A673 (cell line): ENCODE results near the gene ABCB8. TPM values are rescaled to one million over a fixed set of nuclear protein-coding genes. Genes with fewer than 3 reads are reported as not detected.
A peak's percentile ranks its signal among the peaks of the same experiment; 100 is the strongest.

ENCODE experiments used
- BruUV-seq: library from RNA; stranded (reverse); fragments of 400-500 nt; replicated peaks from 2 replicates; lab custom pipeline; 2021; lab: Mats Ljungman, UMichigan
- CTCF ChIA-PET: fragments of 300-600 bp; sonication (Branson Sonifier 250); formaldehyde crosslinking; loops from one replicate; lab custom pipeline; 2022; ENCODE audit warnings: antibody characterized with exemption; lab: Charles Lee
- POLR2A ChIA-PET: fragments of 300-600 bp; sonication (Branson Sonifier 250); formaldehyde crosslinking; loops from one replicate; lab custom pipeline; 2022; ENCODE audit warnings: antibody characterized with exemption; ENCODE audit not compliant: low non-redundant PET; lab: Charles Lee
- DNase-seq: peaks from one replicate; pipeline ENCODE4 v3.0.0-alpha.2; 2015; ENCODE audit warnings: low spot score
- H3K27ac ChIP-seq: fragments of 200-600 bp; sonication (generic); 2 replicates; pipeline ENCODE4 v1.5.1; 2016; ENCODE audit warnings: mixed run types, low read depth, mild to moderate bottlenecking, mixed read lengths, antibody characterized with exemption, low read length; ENCODE audit not compliant: poor library complexity, severe bottlenecking
- H3K27me3 ChIP-seq: fragments of 200-600 bp; sonication (generic); replicated peaks from 2 replicates; pipeline ENCODE4 v1.6.1; 2017; ENCODE audit warnings: mixed run types, low read depth, mild to moderate bottlenecking, mixed read lengths, antibody characterized with exemption, low read length; ENCODE audit not compliant: insufficient read depth, poor library complexity
- H3K36me3 ChIP-seq: fragments of 200-600 bp; sonication (generic); 2 replicates; pipeline ENCODE4 v1.6.1; 2016; ENCODE audit warnings: mixed run types, mild to moderate bottlenecking, mixed read lengths, antibody characterized with exemption, low read length; ENCODE audit not compliant: insufficient read depth, poor library complexity, severe bottlenecking
- H3K4me1 ChIP-seq: fragments of 200-600 bp; sonication (generic); 2 replicates; pipeline ENCODE4 v1.6.1; 2017; ENCODE audit warnings: mixed run types, mild to moderate bottlenecking, mixed read lengths, antibody characterized with exemption, low read length; ENCODE audit not compliant: insufficient read depth, poor library complexity, severe bottlenecking
- H3K4me3 ChIP-seq: fragments of 200-600 bp; sonication (generic); 2 replicates; pipeline ENCODE4 v1.5.1; 2016; ENCODE audit warnings: low read depth, mixed run types, mild to moderate bottlenecking, mixed read lengths, low read length; ENCODE audit not compliant: poor library complexity, severe bottlenecking
- H3K9me3 ChIP-seq: fragments of 200-600 bp; sonication (generic); 2 replicates; pipeline ENCODE4 v1.6.1; 2016; ENCODE audit warnings: mixed run types, low read depth, mild to moderate bottlenecking, mixed read lengths, antibody characterized with exemption, low read length; ENCODE audit not compliant: poor library complexity, severe bottlenecking
- EZH2 ChIP-seq: fragments of 200-600 bp; sonication (generic); IDR thresholded peaks from 2 replicates; pipeline ENCODE4 v1.6.1; 2017; ENCODE audit warnings: borderline replicate concordance, low read depth, mild to moderate bottlenecking, mixed read lengths, antibody characterized with exemption, low read length; ENCODE audit not compliant: poor library complexity, severe bottlenecking
- intact Hi-C: fragments of 100-400 bp; cut with micrococcal nuclease; formaldehyde crosslinking; loops from one replicate; pipeline ENCODE4 v1.10.0; 2022; ENCODE audit not compliant: unreplicated experiment
- total RNA-seq: library from RNA; stranded (reverse); gene quantifications from 2 replicates; pipeline ENCODE4 v1.2.3, GENCODE V29; 2021
- TF ChIP-seq, protein P1 (sequence below): fragments of 300-800, 200-600 bp; sonication (generic); conservative IDR thresholded peaks from 2 replicates; pipeline ENCODE4 v1.5.1; 2017; ENCODE audit warnings: low read depth, mild to moderate bottlenecking, antibody characterized with exemption, low read length, moderate library complexity, mixed read lengths

ABCB8 gene
- total RNA-seq, 1 experiment from 2014 or later = 50.9 TPM

GRCh38 chr7:151017370-151017952 lies 10.8 kb upstream of the ABCB8 start:
- Histone ChIP-seq H3K4me1 (peaks cover 25% of the 10 kb centered on the region), H3K27me3 (peaks cover 6% of the 10 kb centered on the region), H3K9me3 (no peaks in the 10 kb centered on the region), H3K27ac (no peak overlapping the region), H3K36me3 (no peaks in the 10 kb centered on the region), H3K4me3 (peak overlapping the region; percentile 36)
- POLR2A ChIA-PET = interaction anchor here (0.5 kb wide), 1 partner anchor 736 kb away, joined by 3 read pairs; no protein-coding TSS in a partner anchor
- no peak for DNase-seq
- no peak for TF ChIP-seq EZH2
- TF ChIP-seq, protein P1, sequence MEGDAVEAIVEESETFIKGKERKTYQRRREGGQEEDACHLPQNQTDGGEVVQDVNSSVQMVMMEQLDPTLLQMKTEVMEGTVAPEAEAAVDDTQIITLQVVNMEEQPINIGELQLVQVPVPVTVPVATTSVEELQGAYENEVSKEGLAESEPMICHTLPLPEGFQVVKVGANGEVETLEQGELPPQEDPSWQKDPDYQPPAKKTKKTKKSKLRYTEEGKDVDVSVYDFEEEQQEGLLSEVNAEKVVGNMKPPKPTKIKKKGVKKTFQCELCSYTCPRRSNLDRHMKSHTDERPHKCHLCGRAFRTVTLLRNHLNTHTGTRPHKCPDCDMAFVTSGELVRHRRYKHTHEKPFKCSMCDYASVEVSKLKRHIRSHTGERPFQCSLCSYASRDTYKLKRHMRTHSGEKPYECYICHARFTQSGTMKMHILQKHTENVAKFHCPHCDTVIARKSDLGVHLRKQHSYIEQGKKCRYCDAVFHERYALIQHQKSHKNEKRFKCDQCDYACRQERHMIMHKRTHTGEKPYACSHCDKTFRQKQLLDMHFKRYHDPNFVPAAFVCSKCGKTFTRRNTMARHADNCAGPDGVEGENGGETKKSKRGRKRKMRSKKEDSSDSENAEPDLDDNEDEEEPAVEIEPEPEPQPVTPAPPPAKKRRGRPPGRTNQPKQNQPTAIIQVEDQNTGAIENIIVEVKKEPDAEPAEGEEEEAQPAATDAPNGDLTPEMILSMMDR = no peak
- CTCF ChIA-PET = interaction anchor here (0.6 kb wide), 2 partner anchors 54 to 718 kb away, joined by 3 to 4 read pairs; no protein-coding TSS in a partner anchor
- no TSS peak for BruUV-seq
- intact Hi-C loops = no loop called here

DNA sequence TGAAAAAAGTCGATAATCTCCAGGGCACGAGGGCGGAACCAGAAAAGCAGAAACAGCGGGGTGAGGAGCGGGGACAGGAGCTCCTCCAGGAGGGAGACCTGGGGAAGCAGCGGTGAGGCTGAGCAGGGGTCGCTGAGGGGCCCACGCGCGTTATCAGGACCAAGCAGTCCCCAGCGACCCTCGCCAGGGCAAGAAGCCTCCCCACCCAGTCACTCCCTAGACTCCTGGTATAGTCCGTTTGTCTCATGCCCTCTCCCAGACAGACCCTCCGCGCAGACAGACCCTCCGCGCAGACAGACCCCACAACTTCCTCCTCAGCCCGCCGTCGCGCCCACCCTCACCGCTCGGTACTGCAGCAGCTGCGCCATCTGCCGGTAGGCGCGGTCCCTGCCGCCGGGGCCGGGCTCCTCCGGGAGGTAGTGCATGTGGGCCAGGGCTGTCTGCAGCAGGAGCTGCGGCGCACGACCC lies 10.3 kb upstream of the ABCB8 start:
- TF ChIP-seq EZH2 = no peak
- TF ChIP-seq, protein P1 = peak; percentile 100
- peaks cover 6% of the 10 kb centered on the region for H3K27me3 ChIP-seq
- intact Hi-C loops = no loop called here
- H3K9me3 ChIP-seq = no peaks in the 10 kb centered on the region
- ChIA-PET POLR2A (interaction anchor here (0.5 kb wide), 1 partner anchor 736 kb away, joined by 3 read pairs; no protein-coding TSS in a partner anchor), CTCF (interaction anchor here (0.5 to 1.4 kb wide), 6 partner anchors 10 to 719 kb away, joined by 3 to 7 read pairs (median 4); partner anchors contain the start of gene ABCB8)
- no TSS peak for BruUV-seq
- H3K27ac ChIP-seq = no peak overlapping the region
- DNase-seq = peak; percentile 78
- no peaks in the 10 kb centered on the region for H3K36me3 ChIP-seq
- H3K4me3 ChIP-seq = peak overlapping the region; percentile 36
- H3K4me1 ChIP-seq = peaks cover 19% of the 10 kb centered on the region

GRCh38 chr7:151018421-151019129 lies 9.7 kb upstream of the ABCB8 start:
- no peak for TF ChIP-seq EZH2
- TF ChIP-seq, protein P1 = no peak; the same call in 1 of the 2 replicates
- POLR2A ChIA-PET = interaction anchor here (0.6 kb wide), 1 partner anchor 74 kb away, joined by 4 read pairs; no protein-coding TSS in a partner anchor
- Histone ChIP-seq H3K9me3 (no peaks in the 10 kb centered on the region), H3K27me3 (peaks cover 6% of the 10 kb centered on the region), H3K27ac (no peak overlapping the region), H3K4me3 (peak overlapping the region; percentile 36), H3K4me1 (peaks cover 14% of the 10 kb centered on the region), H3K36me3 (no peaks in the 10 kb centered on the region)
- BruUV-seq = no TSS peak
- intact Hi-C loops = no loop called here
- DNase-seq = peak; percentile 60
- CTCF ChIA-PET = interaction anchor here (0.5 to 1.4 kb wide), 6 partner anchors 10 to 120 kb away, joined by 3 to 7 read pairs (median 3); partner anchors contain the start of gene ABCB8
